DMS114 treated with DMSO at 0.1 percent for 48 hours (cell line): Measurements from ENCODE around the gene CDH15.

ENCODE experiments used
- DNase-seq: peaks from one replicate; lab custom pipeline; 2025; ENCODE audit not compliant: unreplicated experiment; lab: John Stamatoyannopoulos, UW

CDH15 gene

DNA sequence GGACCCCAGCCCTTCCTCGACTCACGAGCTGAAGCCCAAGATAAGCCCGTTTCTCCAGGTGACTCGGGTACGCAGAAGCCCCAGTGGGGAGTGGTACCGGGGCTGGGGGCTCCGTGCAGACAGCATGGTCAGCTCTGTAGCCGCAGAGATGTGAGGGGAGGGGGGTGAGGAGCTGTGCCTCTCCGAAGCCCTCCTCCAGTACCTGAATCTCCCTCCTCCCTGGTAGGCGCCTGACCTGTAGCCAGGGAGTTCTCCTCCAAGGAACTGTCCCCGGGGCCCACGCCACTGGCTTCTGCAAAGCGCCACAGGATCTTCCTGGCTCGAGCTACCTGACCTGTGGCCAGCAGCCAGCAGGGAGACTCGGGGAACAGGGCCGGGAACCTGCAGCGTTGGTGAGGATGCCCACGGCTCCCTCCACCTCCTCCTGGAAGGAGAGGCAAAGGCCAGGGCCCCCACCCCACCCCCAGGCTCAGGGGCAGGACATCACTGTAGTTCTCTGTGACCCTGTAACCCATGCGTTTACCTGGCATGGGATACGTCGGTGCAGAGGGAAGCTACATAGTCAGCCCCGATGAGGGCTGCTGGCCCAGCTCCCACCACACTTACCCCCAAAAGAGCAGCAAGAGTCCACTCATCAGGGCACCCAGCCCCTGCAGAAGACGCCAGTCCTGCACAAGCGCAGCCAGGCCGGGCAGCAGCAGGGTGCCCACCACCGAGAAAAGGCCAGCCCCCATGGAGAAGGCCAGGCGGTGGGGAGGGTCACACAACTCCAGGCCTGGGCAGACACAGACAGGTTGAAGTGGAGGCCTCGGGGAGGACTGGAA, 27.1 kb downstream of the CDH15 start:
- no peak for DNase-seq

DNA sequence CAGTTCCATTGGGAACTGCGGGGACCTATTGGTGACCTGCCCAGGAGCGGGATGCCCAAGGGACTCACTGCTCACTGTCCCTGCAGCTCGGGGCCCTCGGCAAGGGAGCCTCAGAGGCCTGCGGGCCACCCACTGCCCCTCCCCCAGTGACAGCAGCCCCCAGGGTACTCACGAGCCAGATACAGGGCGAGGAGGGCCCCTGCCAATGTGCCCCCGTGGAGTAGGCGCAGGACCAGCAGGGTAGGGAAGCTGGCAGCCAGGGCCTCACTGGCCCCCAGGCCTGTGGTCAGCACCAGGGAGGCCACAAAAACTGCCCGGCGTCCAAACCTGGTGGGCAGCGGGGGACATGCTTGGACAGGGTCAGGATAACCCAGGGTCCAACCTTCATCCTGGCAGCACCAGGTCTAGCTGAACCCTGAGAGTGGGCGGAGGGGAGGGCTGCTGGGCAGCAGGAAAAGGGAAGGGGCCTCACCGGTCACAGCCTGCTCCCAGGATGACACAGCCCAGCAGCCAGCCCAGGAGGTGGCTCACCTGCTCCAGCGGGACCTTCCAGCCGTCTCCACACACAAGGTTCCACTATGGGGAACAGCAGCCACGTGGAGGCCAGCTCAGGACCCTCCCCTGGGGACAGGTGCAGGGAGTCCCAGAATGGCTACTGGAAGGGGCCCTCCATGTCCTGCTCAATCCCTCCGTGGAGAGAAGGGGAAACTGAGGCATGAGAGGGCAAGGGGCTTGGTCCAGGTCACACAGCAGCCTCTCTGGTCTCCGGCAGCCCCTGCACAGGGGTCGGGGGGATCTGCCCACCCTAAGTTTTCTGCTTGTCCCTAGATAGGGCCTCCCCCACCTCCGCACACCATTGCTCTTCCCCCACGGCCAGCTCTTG, 27.9 kb downstream of the CDH15 start:
- DNase-seq: no peak

DNA sequence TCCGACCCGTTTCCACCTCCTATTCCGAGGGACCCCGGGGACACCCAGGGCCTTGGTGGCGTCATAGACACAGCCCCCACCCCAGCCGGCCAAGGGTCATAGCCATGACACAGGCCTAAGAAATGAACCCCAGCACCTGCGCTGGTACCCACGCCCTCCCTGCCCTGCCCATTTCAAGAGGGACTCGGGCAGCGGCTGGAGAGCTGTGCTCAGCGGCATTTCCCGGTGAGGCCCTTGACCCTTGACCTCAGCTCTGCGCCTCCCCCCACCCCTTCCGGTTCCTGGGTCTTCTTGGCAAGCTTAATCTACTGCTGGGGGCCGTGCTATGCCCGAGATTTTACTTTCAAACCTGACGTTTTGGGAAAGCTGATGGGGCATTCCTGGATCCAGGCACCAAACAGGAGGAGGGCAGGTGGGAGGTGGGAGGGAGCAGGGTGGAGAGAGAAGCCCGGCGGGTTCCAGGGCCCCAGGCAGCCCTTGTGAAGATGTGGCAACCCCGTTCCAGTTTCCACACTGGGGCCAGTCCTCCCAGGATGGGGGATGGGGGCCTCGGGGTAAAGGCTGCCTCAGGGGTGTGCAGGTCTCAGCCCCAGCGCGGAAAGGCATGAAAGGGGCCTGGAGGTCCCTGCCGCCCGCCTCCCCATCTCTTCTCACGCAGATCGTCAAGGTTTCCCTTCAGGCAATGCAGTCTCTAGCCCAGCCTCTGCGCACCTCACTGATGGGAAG, 28.7 kb downstream of the CDH15 start, which contains the start of gene SLC22A31:
TSS of gene SLC22A31 (minus strand) at position 414 of the 726 bp plus-strand sequence. CDS start at position 378, 36 bp downstream.
- DNase-seq: no peak

DNA sequence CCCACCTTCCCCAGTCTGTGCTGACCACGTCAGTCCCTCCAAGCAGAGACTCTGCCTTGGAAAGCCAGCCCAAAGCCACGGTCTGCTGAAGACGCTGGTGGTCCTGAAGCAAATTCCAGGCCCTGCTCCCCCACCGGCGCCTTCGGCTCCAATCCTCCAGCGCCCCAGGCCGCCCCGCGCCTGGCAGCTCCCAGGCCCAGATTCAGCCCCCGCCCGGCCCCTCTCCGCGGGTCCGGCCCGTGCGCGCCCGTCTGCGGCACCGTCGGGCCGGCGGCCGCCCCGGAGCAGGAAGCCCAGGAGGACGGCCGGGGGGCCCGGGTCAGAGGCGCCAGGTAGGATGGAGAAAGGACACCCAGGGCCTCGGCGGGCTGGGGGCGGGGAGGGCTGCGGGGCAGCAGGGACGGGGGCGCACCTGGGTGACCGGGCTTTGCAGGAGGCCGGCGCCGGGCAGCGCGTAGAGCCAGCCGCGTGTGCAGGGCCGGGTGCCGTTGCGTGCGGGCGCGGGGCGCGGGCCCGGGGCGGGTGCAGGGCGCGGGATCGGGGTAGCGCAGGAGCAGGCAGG, 29.4 kb downstream of the CDH15 start:
- DNase-seq: no peak

DNA sequence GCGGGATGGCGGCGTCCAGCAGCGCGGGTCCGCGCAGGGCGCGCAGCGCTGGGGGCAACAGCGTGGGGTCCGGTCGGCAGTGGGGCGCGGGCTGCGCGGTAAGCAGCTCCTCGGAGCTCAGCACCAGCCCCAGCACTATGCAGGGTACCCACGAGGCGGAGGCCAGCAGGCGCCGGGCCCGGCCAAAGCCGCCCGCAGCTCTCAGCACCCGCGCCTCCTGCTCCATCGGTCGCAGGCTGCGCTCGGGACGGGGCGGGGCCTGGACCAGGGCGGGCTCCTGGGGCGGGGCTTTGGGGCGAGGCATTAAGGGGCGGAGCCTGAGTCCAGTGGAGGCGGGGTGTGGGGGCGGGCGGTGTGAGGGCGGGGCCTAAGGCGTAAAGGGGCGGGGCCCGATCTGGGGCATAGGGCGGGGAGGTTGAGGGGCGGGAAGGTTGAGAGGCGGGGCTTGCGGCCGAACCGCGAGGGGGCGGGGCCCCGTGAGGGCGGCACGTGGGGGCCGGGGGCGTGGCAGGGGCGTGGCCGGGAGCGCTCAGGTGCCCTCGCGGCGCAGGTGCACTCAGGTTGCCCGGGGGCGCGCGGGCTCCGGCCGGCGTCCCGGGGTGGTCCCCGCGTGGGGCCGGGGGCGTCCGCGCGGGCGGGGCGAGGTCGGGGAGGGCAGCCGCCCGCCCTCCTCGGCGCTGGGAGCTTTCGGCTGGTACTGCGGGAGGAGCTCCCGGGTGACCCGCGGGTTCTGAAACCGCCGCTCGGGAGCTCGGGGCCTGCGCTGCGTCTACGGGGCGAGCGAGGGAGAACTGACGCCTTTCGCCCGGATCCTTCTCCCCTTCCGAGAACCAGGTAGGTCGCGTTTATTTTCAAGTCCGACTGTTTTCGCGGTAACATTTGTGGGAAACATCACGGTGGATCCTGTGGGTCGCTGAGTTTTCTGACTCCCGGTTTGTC, 30.2 kb downstream of the CDH15 start:
- peak; percentile 45 for DNase-seq

DNA sequence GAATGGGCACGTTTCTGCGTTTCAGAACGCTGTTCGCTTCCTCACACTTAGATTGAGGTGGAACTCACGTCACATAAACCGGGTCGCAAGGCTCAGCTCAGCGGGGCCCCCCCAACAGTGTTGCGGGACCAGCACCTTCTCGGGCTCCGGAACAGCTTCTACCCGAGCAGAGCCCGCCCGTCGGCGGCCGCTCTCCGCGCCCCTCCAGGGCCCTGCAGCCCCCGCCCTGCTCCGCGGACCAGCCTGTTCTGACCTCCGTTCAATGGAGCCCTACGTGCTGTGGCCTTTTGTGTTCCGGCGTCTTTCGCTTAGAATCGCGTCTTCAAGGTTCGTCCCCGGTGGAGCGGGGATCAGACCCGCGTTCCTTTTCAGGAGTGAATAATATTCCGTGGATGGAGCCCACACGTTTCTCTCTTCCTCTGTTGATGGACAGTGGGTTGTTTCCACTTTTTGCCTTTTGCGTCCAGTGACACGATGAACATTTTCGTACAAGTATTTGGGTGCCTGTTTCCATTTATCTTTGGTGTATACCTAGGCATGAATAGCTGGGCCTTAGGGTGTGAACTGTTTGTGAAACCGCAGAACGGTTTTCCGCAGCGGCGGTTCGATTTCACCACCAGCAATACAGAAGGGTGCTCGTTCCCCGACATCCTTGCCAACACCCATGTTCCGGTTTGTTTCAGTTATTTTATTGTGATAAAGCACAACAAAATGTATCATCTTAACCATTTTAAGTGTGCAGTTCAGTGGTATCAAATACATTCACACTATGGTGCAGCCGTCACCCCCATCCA, 31.1 kb downstream of the CDH15 start:
- DNase-seq: no peak

DNA sequence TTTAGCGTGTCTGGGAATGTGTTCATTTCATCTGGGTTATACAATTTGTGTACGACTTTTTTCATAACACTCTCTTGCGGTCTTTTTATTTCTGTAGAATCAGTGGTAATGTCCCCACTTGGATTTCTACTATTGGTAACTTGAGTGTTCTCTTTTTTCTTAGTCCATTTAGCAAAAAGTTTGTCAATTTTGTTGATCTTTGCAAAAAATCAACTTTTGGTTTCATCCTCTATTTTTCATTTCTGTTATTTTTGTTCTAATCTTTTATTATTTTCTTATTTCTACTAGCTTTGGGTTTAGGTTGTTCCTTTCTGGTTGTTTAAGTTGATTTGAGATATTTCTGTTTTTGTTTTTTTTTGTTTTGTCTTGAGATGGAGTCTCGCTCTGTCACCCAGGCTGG, 36.4 kb downstream of the CDH15 start:
- no peak for DNase-seq

DNA sequence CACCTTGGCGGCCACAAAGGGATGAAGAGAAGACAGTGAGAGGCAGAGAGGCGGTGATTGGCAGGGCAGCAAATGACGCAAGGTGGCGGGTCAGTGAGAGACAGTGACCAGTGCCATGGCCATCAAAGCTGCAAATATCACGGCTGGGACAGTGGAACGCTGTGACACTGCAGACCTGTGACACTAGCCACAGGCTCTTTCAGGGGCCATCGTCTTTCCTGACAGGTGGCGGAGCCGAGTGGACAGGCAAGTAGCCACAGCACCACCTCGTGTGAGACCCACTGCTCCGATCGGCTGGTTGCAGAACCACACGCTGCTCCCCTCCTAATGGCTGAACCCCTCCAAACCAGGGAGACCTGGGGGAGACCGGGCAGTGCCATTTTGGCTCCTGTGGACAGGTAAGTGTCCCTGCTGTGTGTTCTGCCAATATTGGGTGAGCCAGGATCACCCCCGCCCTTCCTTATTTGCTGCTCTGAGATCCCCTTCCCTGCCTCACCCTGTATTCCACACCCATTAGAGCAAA, 38.0 kb downstream of the CDH15 start:
- no peak for DNase-seq

DNA sequence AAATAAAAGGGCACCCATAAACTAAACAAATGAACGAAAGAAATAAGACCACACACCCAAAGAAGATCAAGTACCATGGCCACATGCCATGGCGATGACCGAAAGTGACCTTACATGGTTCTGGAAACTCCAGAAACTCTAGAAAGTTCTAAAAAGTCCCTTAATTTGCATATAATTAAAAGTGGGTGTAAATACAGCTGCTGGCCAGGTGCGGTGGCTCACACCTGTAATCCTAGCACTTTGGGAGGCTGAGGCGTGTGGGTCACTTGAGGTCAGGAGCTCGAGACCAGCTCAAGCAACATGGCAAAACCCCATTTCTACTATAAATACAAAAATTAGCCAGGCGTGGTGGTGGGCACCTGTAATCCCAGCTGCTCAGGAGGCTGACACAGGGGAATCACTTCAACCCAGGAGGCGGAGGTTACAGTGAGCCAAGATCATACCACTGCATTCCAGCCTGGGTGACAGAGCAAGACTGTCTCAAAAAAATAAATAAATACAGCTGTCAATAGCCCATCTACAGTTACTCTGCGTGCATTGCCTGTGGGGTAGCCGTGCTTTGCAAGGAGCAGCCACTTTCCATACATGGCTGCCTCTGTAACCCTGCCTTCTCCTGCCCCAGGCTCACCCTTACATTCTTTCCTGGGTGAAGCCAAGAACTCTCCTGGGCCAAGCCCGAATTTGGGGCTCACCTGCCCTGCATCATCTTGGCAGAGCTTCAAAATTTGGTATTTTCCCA, 38.8 kb downstream of the CDH15 start:
- DNase-seq: no peak

DNA sequence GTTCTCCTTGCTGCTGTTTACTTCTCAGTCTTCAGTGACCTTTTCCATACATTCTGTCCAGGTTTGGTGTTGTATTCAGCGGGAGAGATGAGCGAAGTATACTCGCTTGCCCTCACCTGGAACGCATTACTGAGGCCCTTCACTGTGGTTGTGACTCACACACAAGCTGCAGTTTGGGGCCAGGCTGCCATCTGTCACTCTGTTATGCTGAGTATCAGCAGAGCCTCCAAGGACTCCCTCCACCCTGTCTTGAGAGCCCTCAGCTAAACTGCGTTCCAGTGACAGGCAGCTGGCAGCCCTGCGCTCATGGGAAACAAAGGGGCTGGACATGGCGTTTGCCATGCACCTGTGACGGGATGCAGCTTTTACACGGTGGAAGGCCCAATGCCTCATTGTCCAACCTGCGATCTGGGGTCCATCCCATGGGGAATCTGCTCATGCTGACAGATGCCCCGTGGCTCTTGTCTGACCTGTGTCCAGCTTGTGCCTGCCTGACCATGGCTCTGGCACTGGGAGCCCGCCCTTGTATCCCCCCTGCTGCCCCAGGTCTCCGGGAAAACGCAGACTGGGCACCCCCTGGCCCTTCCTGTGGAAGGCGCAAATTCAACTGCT, 39.5 kb downstream of the CDH15 start:
- no peak for DNase-seq

DNA sequence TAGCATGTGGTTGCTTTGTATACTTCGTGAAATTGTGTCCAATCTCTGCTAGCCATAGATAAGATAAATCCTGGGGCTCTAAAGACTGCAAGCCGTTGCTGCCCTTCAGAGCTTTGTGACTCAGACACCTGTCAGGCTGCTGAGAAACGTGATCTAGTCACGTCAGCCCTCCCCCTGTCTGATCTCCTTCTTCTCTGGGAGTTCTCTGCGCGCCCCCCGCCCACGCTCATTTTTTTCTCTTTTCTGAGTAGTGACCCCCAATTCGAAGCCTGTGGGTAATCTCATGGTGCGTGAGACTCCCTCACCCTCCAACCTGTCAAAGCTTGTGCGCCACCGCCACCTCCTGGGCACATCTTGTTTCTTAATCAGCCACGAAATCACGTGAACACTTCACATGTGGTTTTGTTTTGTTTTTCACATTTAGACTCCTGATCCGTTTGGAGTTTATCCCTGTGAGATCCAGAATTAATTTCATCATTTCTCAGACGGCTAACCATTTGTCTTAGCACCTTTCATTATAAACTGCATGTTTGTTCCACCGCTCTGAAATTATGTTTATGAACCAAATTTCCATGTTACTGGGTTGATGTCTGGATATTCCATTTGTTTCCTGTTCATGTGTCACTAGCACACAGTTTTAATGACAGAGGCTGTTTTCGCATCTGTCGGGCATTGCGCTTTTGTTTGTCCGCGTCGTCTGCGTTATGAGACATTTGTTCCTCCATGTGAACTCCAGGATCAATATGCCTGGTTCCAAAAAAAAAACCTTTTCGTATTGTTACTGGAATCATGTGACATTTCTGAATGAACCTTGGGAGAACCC, 45.0 kb downstream of the CDH15 start:
- DNase-seq: peak; percentile 60

DNA sequence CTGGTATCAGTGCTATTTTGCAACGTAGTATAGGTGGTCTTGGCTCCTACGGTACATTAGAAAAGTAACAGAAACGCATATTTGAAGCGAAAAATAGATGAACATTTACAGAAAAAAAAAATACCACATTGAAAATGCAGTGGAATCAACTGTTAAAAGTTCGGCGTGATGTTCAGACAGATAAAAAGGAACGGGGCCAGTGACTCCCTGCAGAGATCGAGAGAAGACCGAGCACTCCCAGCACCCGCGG, 45.5 kb downstream of the CDH15 start:
- DNase-seq: no peak

DNA sequence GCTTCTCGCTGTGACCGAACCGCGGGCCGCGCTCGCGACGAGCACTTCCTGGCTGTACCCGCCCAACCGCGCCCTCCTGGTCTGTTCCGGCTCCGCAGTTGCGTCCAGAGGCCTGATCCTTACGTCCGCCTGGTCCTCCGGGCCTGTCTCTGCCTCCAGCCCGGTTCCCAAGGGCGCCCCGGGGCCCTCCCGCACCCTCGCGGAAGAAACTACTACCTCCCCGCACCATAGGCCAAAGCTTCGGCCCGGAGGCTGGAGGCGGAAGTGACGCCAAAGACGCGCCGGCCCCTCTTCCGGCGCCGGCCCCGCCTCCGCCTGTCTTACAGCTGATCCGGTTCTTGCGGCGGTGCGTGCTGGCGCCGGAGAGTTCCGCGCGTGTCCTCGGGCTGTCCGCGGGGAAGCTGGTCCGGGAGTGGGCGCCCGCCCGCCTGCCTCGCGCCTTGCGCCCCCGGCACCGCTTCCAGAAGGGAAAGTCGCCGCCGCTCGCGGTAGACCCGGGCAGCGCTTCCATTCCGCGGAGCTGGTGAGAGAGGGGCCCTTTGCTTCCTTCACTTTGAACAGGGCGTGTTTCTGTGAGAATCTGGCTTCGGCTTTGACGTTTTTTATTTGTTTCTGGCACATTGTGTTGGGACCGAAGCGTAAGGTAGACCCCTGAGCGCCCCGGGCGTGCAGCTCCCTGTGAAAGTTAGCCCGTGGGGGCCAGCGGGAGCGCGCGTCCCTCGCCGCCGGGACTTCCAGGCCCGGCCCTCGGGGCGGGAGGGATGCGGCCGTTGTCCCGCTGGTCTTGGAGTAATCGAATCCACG, 46.0 kb downstream of the CDH15 start, which contains the start of gene ZNF778:
TSS of gene ZNF778 (plus strand) at position 316 of the 804 bp plus-strand sequence. CDS start 3,425 bp downstream, outside the sequence.
- DNase-seq: peak; percentile 85

DNA sequence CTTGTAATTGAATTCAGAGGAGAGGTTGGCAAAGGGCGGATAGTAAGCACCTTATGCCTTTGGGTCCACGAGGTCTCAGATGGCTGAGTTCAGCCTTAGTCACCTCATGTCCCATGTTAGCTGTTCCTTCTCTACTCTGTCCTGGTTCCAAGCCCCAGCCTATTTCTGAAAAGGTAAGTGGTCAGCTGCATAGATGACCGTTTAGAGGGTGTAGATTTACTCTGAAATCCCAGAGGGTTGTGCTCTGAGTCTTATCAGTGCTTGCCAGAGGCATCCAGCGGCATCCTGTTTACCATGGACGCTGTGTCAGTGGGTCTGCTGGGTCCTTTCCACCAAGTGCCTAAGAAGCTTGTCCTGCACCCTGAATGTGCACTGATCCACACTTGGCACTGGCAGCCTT, 47.8 kb downstream of the CDH15 start:
- DNase-seq: no peak

DNA sequence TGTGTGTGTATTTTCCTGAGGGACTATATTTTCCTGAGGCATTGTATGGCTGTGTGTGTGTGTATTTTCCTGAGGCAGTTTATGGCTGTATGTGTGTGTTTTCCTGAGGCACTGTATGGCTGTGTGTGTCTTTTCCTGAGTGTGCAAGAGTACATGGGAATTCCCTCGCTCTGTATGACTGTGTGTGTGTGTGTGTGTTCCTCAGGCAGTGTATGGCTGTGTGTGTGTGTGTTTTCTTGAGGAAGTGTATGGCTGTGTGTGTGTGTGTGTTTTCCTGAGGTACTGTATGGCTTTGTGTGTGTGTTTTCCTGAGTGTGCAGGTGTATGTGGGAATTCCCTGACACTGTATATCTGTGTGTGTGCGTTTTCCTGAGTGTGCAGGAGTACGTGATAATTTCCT, 50.1 kb downstream of the CDH15 start:
- no peak for DNase-seq

DNA sequence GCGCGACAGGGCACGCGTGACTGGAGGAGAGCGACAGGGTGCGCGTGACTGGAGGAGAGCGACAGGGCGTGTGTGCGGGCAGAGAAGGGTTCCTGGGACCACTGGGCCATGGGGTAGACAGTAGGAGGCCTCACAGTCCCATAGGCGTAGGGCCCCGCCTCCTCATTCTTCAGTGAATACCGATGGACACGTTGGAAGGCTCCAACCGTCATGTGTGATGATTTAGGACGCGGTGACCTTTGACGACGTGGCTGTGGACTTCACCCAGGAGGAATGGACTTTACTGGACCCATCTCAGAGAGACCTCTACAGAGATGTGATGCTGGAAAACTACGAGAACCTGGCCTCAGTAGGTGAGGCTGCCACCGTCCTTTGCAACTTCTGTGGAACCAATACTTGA, 51.4 kb downstream of the CDH15 start:
- no peak for DNase-seq
